CD4-positive, alpha-beta memory T cell (primary cell): ENCODE data around the gene AGBL3. TPM values are rescaled to one million over a fixed set of nuclear protein-coding genes. Genes with fewer than 3 reads are reported as not detected.
"Not testable (repeated sequence)": the region's sequence is repeated elsewhere in the genome, so short reads cannot be mapped to it uniquely, and the experiment has no call there.

Source experiments
- CTCF ChIA-PET: fragments of 350-600 bp; sonication (Branson Sonifier 250); formaldehyde crosslinking; loops from one replicate; lab custom pipeline; 2021; ENCODE audit warnings: inconsistent platforms; ENCODE audit not compliant: partially characterized antibody; lab: Charles Lee
- POLR2A ChIA-PET: fragments of 350-600 bp; sonication (Branson Sonifier 250); formaldehyde crosslinking; loops from one replicate; lab custom pipeline; 2021; ENCODE audit not compliant: partially characterized antibody; lab: Charles Lee
- DNase-seq, 5 donors: peaks; one replicate each; pipeline versions ENCODE4 v3.0.0 to v3.0.0-alpha.2; 2020 to 2022; ENCODE audit warnings: mixed read lengths in 1 of 5
- H3K27ac ChIP-seq: one replicate; pipeline ENCODE4 v1.7.0; 2013; ENCODE audit warnings: low read depth, low read length
- H3K27me3 ChIP-seq: 2 replicates; pipeline ENCODE4 v1.7.0; 2013; ENCODE audit warnings: mild to moderate bottlenecking, low read length, moderate library complexity; ENCODE audit not compliant: insufficient read depth
- H3K36me3 ChIP-seq: 2 replicates; pipeline ENCODE4 v1.7.0; 2013; ENCODE audit warnings: mild to moderate bottlenecking, low read length, moderate library complexity; ENCODE audit not compliant: insufficient read depth
- H3K4me1 ChIP-seq: 2 replicates; pipeline ENCODE4 v1.7.0; 2013; ENCODE audit warnings: mild to moderate bottlenecking, low read length, moderate library complexity; ENCODE audit not compliant: insufficient read depth
- H3K4me3 ChIP-seq, 2 donors: one replicate each; pipeline ENCODE4 v1.7.0; 2013; ENCODE audit warnings: low read length in 2 of 2, mild to moderate bottlenecking in 1 of 2
- H3K9me3 ChIP-seq, 2 donors: one replicate each; pipeline ENCODE4 v1.7.0; 2013; ENCODE audit warnings: low read length in 2 of 2, control low read depth in 1 of 2; ENCODE audit not compliant: control insufficient read depth in 1 of 2
- H3K27ac Mint-ChIP-seq, 7 donors: one replicate each; pipeline ENCODE4 v1.8.0; 2020 to 2021; ENCODE audit warnings: mixed read lengths in 7 of 7, mild to moderate bottlenecking in 6 of 7, inconsistent platforms in 3 of 7, moderate library complexity in 3 of 7
- H3K27me3 Mint-ChIP-seq, 2 donors: one replicate each; pipeline ENCODE4 v1.8.0; 2020 to 2021; ENCODE audit warnings: mixed read lengths in 2 of 2
- H3K36me3 Mint-ChIP-seq, 2 donors: one replicate each; pipeline ENCODE4 v1.8.0; 2020 to 2021; ENCODE audit warnings: mixed read lengths in 2 of 2, inconsistent platforms in 1 of 2, mild to moderate bottlenecking in 1 of 2
- H3K4me1 Mint-ChIP-seq, 4 donors: one replicate each; pipeline ENCODE4 v1.8.0; 2020 to 2021; ENCODE audit warnings: mixed read lengths in 4 of 4, mild to moderate bottlenecking in 1 of 4
- H3K4me3 Mint-ChIP-seq, 8 donors: one replicate each; pipeline ENCODE4 v1.8.0; 2020 to 2021; ENCODE audit warnings: mixed read lengths in 8 of 8, mild to moderate bottlenecking in 7 of 8, moderate library complexity in 6 of 8, inconsistent platforms in 3 of 8
- H3K9me3 Mint-ChIP-seq, 8 donors: one replicate each; pipeline ENCODE4 v1.8.0; 2020 to 2021; ENCODE audit warnings: mixed read lengths in 8 of 8, mild to moderate bottlenecking in 5 of 8, inconsistent platforms in 3 of 8, moderate library complexity in 1 of 8
- intact Hi-C: fragments of 100-400 bp; cut with micrococcal nuclease; formaldehyde crosslinking; loops from one replicate; pipeline ENCODE4 v1.15.1; 2023
- polyA plus RNA-seq, 2 donors: library from polyadenylated mRNA; unstranded; fragments of 300-500 nt; fragmentation: Illumina TruSeq; gene quantifications; one replicate each; pipeline ENCODE4 v1.2.3, GENCODE V29; 2021
- total RNA-seq, 2 experiments: library from RNA; stranded (reverse); gene quantifications; one replicate each; pipeline ENCODE4 v1.2.3, GENCODE V29; 2021

AGBL3 gene
- total and polyA plus RNA-seq, 4 experiments from 2014 or later, result 0.42 to 6.2 (median 3.2) TPM

- Histone ChIP-seq H3K9me3 (no peaks in the 10 kb centered on the region), H3K4me1 (peaks cover 43% of the 10 kb centered on the region), H3K4me3 (no peak overlapping the region), H3K27me3 (no peaks in the 10 kb centered on the region), H3K27ac (peak overlapping the region; percentile 93), H3K36me3 (peaks cover 22% of the 10 kb centered on the region)
- Mint-ChIP-seq H3K4me3 (peak overlapping the region; percentile 86 to 95 (median 90)), H3K9me3 (peaks cover 0 to 3% (median 0%) of the 10 kb centered on the region in 8 donors), H3K4me1 (peaks cover 35 to 63% (median 52%) of the 10 kb centered on the region in 4 donors), H3K27me3 (no peaks in the 10 kb centered on the region), H3K36me3 (peaks cover 38 to 58% of the 10 kb centered on the region in 2 donors), H3K27ac (peak overlapping the region; percentile 92 to 97 (median 96))
- POLR2A ChIA-PET, result interaction anchor here (1.5 to 9.4 kb wide), 6 partner anchors 8 to 522 kb away, joined by 4 to 215 read pairs (median 50); partner anchors contain the start of genes AGBL3, BPGM, TMEM140 and WDR91
- intact Hi-C loops, result loop anchor here (1.0 kb wide), 1 partner anchor 20 kb away; the partner anchor contains the start of gene TMEM140
- CTCF ChIA-PET, result interaction anchor here (0.8 to 12.3 kb wide), 16 partner anchors 8 to 736 kb away, joined by 3 to 162 read pairs (median 4); partner anchors contain the start of genes AGBL3 and TMEM140
- no peak for DNase-seq
Measured at GRCh38 chr7:135168489-135169140, 182.3 kb downstream of the AGBL3 start.

- Mint-ChIP-seq H3K27ac (peak overlapping the region; percentile 92 to 97 (median 96)), H3K36me3 (peaks cover 31 to 50% of the 10 kb centered on the region in 2 donors), H3K27me3 (no peaks in the 10 kb centered on the region), H3K4me1 (peaks cover 35 to 61% (median 48%) of the 10 kb centered on the region in 4 donors), H3K9me3 (peaks cover 0 to 3% (median 0%) of the 10 kb centered on the region in 8 donors), H3K4me3 (peak overlapping the region; percentile 86 to 95 (median 90))
- H3K4me3 ChIP-seq, result peak overlapping the region; percentile 19 to 79
- DNase-seq, result peak; percentile 46 to 66 (median 55)
- H3K9me3 ChIP-seq, result no peaks in the 10 kb centered on the region
- no peaks in the 10 kb centered on the region for H3K27me3 ChIP-seq
- CTCF ChIA-PET, result interaction anchor here (0.6 to 12.3 kb wide), 18 partner anchors 8 to 736 kb away, joined by 3 to 162 read pairs (median 4); partner anchors contain the start of genes AGBL3 and TMEM140
- peak overlapping the region; percentile 93 for H3K27ac ChIP-seq
- peaks cover 43% of the 10 kb centered on the region for H3K4me1 ChIP-seq
- intact Hi-C loops, result loop anchor here (1.0 kb wide), 1 partner anchor 21 kb away; the partner anchor contains the start of gene TMEM140
- POLR2A ChIA-PET, result interaction anchor here (0.8 to 9.4 kb wide), 12 partner anchors 9 to 537 kb away, joined by 3 to 215 read pairs (median 7); partner anchors contain the start of genes AGBL3, BPGM, TMEM140 and WDR91
- peaks cover 22% of the 10 kb centered on the region for H3K36me3 ChIP-seq
Measured at GRCh38 chr7:135169141-135169963, 183.0 kb downstream of the AGBL3 start.

- Mint-ChIP-seq H3K27me3 (no peaks in the 10 kb centered on the region), H3K9me3 (peaks cover 0 to 3% (median 0%) of the 10 kb centered on the region in 8 donors), H3K27ac (peak overlapping the region; percentile 92 to 97 (median 96)), H3K4me1 (peaks cover 35 to 57% (median 48%) of the 10 kb centered on the region in 4 donors), H3K36me3 (peaks cover 28 to 46% of the 10 kb centered on the region in 2 donors), H3K4me3 (peak overlapping the region; percentile 86 to 95 (median 90))
- Histone ChIP-seq H3K4me1 (peaks cover 43% of the 10 kb centered on the region), H3K4me3 (peak overlapping the region; percentile 19 to 79), H3K27ac (peak overlapping the region; percentile 93), H3K9me3 (no peaks in the 10 kb centered on the region), H3K27me3 (no peaks in the 10 kb centered on the region), H3K36me3 (peaks cover 22% of the 10 kb centered on the region)
- CTCF ChIA-PET, result interaction anchor here (1.1 to 12.3 kb wide), 17 partner anchors 9 to 737 kb away, joined by 3 to 162 read pairs (median 7); partner anchors contain the start of genes AGBL3, BPGM and TMEM140
- intact Hi-C loops, result loop anchor here (1.0 to 5.0 kb wide), 10 partner anchors 22 to 711 kb away; partner anchors contain the start of genes AGBL3, AKR1B1, BPGM and TMEM140
- DNase-seq, result no peak
- POLR2A ChIA-PET, result interaction anchor here (0.8 to 9.4 kb wide), 14 partner anchors 10 to 538 kb away, joined by 3 to 215 read pairs (median 5); partner anchors contain the start of genes AGBL3, BPGM, TMEM140 and WDR91
Measured at GRCh38 chr7:135169964-135170273, 183.6 kb downstream of the AGBL3 start.

- H3K9me3 ChIP-seq, result no peaks in the 10 kb centered on the region
- intact Hi-C loops, result loop anchor here (1.0 to 5.0 kb wide), 9 partner anchors 41 to 712 kb away; partner anchors contain the start of genes AGBL3, AKR1B1, BPGM and WDR91
- ChIA-PET CTCF (interaction anchor here (0.8 to 12.3 kb wide), 25 partner anchors 9 to 738 kb away, joined by 3 to 162 read pairs (median 6); partner anchors contain the start of genes AGBL3, BPGM, TMEM140 and WDR91), POLR2A (interaction anchor here (0.8 to 9.4 kb wide), 18 partner anchors 10 to 737 kb away, joined by 3 to 215 read pairs (median 4); partner anchors contain the start of genes AGBL3, BPGM, TMEM140 and WDR91)
- Mint-ChIP-seq H3K27me3 (no peaks in the 10 kb centered on the region), H3K27ac (peak within 1 kb of the TSS; percentile 94 to 97 (median 97)), H3K9me3 (peaks cover 0 to 3% (median 0%) of the 10 kb centered on the region in 8 donors), H3K4me1 (peaks cover 35 to 57% (median 45%) of the 10 kb centered on the region in 4 donors), H3K4me3 (peak within 1 kb of the TSS; percentile 89 to 95 (median 90)), H3K36me3 (peaks cover 24 to 42% of the 10 kb centered on the region in 2 donors)
- peak within 1 kb of the TSS; percentile 19 to 79 for H3K4me3 ChIP-seq
- peak within 1 kb of the TSS; percentile 93 for H3K27ac ChIP-seq
- peak; percentile 79 to 88 (median 84) for DNase-seq
- H3K36me3 ChIP-seq, result peaks cover 22% of the 10 kb centered on the region
- peaks cover 43% of the 10 kb centered on the region for H3K4me1 ChIP-seq
- H3K27me3 ChIP-seq, result no peaks in the 10 kb centered on the region
Measured at GRCh38 chr7:135170274-135170997, 184.1 kb downstream of the AGBL3 start, which contains the start of gene CYREN. CYREN (minus strand) TSS chr7:135170707; CDS start chr7:135168922, 1,785 bp downstream.

GRCh38 chr7:135170998-135171481, 184.7 kb downstream of the AGBL3 start:
- H3K9me3 Mint-ChIP-seq, H3K9me3 ChIP-seq, H3K27me3 ChIP-seq, H3K27me3 Mint-ChIP-seq, DNase-seq: not testable (repeated sequence)
- Mint-ChIP-seq H3K4me1 (peaks cover 33 to 52% (median 42%) of the 10 kb centered on the region in 4 donors), H3K36me3 (peaks cover 19 to 36% of the 10 kb centered on the region in 2 donors), H3K4me3 (peak overlapping the region; percentile 81 to 90 (median 88)), H3K27ac (peak overlapping the region; percentile 92 to 97 (median 95))
- intact Hi-C loops, result loop anchor here (1.0 to 5.0 kb wide), 9 partner anchors 40 to 712 kb away; partner anchors contain the start of genes AGBL3, AKR1B1, BPGM and WDR91
- ChIA-PET CTCF (interaction anchor here (0.8 to 12.3 kb wide), 23 partner anchors 9 to 657 kb away, joined by 3 to 162 read pairs (median 6); partner anchors contain the start of genes AGBL3, BPGM, TMEM140 and WDR91), POLR2A (interaction anchor here (0.8 to 9.4 kb wide), 16 partner anchors 9 to 738 kb away, joined by 3 to 215 read pairs (median 4); partner anchors contain the start of genes AGBL3, BPGM, TMEM140 and WDR91)
- peaks cover 43% of the 10 kb centered on the region for H3K4me1 ChIP-seq
- peaks cover 18% of the 10 kb centered on the region for H3K36me3 ChIP-seq
- H3K27ac ChIP-seq, result peak overlapping the region; percentile 93
- H3K4me3 ChIP-seq, result peak overlapping the region in 1 of 2 donors; percentile 79
